Panc1 (cell line): ENCODE measurements around the gene NEDD8. TPM values are rescaled to one million over a fixed set of nuclear protein-coding genes. Genes with fewer than 3 reads are reported as not detected.

ENCODE experiments used
- ATAC-seq: fragments of 200-7000 bp; cut with Tn5 transposase; 2 replicates; pipeline ENCODE4 v1.9.1; 2020; ENCODE audit warnings: mild to moderate bottlenecking, moderate library complexity
- BruUV-seq: library from RNA; stranded (reverse); fragments of 400-500 nt; replicated peaks from 2 replicates; lab custom pipeline; 2021; lab: Mats Ljungman, UMichigan
- CTCF ChIA-PET: fragments of 300-600 bp; sonication (Branson Sonifier 250); formaldehyde crosslinking; loops from one replicate; lab custom pipeline; 2022; ENCODE audit warnings: antibody characterized with exemption; lab: Charles Lee
- POLR2A ChIA-PET: fragments of 300-600 bp; sonication (Branson Sonifier 250); formaldehyde crosslinking; loops from one replicate; lab custom pipeline; 2022; ENCODE audit warnings: antibody characterized with exemption; lab: Charles Lee
- DNase-seq: peaks from one replicate; pipeline ENCODE4 v3.0.0-alpha.2; 2010; ENCODE audit warnings: low read depth, low spot score
- H3K27ac ChIP-seq: 2 replicates; pipeline ENCODE4 v1.5.1; 2011; ENCODE audit warnings: mild to moderate bottlenecking, low read length, inconsistent platforms
- H3K27me3 ChIP-seq: fragments of 200-500 bp; sonication (Bioruptor generic); 2 replicates; pipeline ENCODE4 v1.6.0; 2014; ENCODE audit warnings: low read length, inconsistent platforms; ENCODE audit not compliant: control insufficient read depth, insufficient read depth
- H3K36me3 ChIP-seq: fragments of 200-500 bp; sonication (Bioruptor generic); 2 replicates; pipeline ENCODE4 v1.5.1; 2014; ENCODE audit warnings: inconsistent platforms, mild to moderate bottlenecking, low read length, moderate library complexity; ENCODE audit not compliant: control insufficient read depth, insufficient read depth
- H3K4me1 ChIP-seq: 2 replicates; pipeline ENCODE4 v1.5.1; 2011; ENCODE audit warnings: inconsistent platforms, mild to moderate bottlenecking, low read length, moderate library complexity; ENCODE audit not compliant: control insufficient read depth, insufficient read depth
- H3K4me3 ChIP-seq, 2 experiments: 2 replicates each; pipeline ENCODE4 v1.5.1; 2011 to 2012; ENCODE audit warnings: low read depth in 2 of 2, low read length in 2 of 2, mild to moderate bottlenecking in 2 of 2, inconsistent platforms in 1 of 2, moderate library complexity in 1 of 2
- H3K9me3 ChIP-seq: fragments of 200-500 bp; sonication (Bioruptor generic); 2 replicates; pipeline ENCODE4 v1.5.1; 2014; ENCODE audit warnings: low read depth, mild to moderate bottlenecking, inconsistent platforms, low read length, moderate library complexity; ENCODE audit not compliant: control insufficient read depth, insufficient read depth
- CTCF ChIP-seq: fragments of 450-650 bp; IDR thresholded peaks from 2 replicates; pipeline ENCODE4 v1.5.1; 2017; ENCODE audit warnings: mild to moderate bottlenecking
- POLR2AphosphoS5 ChIP-seq: IDR thresholded peaks from 2 replicates; pipeline ENCODE4 v1.6.1; 2012; ENCODE audit warnings: mild to moderate bottlenecking, low read depth, low read length, moderate library complexity
- REST ChIP-seq, 2 experiments: IDR thresholded peaks; 2 replicates each; pipeline ENCODE4 v1.6.1; 2011 to 2012; ENCODE audit warnings: low read depth in 2 of 2, control low read depth in 1 of 2, low read length in 1 of 2, mild to moderate bottlenecking in 1 of 2, moderate library complexity in 1 of 2; ENCODE audit not compliant: insufficient read depth in 1 of 2
- SIN3A ChIP-seq: IDR thresholded peaks from 2 replicates; pipeline ENCODE4 v1.6.1; 2012; ENCODE audit warnings: low read depth, mild to moderate bottlenecking, low read length, moderate library complexity, borderline replicate concordance; ENCODE audit not compliant: insufficient read depth
- TCF7L2 ChIP-seq: IDR thresholded peaks from 2 replicates; pipeline ENCODE4 v1.6.1; 2011; ENCODE audit warnings: mild to moderate bottlenecking, low read depth, low read length, inconsistent platforms
- in situ Hi-C: cut with HindIII; loops from 2 replicates; pipeline ENCODE4 v1.10.0; 2016; ENCODE audit warnings: low sequenced_read_pairs, low pct_unique_long_range_greater_than_20kb
- intact Hi-C: fragments of 100-400 bp; cut with micrococcal nuclease; formaldehyde crosslinking; loops from one replicate; pipeline ENCODE4 v1.10.0; 2022; ENCODE audit not compliant: unreplicated experiment
- total RNA-seq: library from RNA; stranded (reverse); gene quantifications from one replicate; pipeline ENCODE4 v1.2.1, GENCODE V29; 2021; ENCODE audit not compliant: unreplicated experiment

Gene NEDD8
- total RNA-seq, 1 experiment from 2014 or later = 155 TPM

- no peaks in the 10 kb centered on the region for H3K4me1 ChIP-seq
- no peak overlapping the region for H3K27ac ChIP-seq
- no peak for ATAC-seq
- in situ Hi-C loops = no loop called here
- intact Hi-C loops = no loop called here
- no peak for DNase-seq
- peak overlapping the region in 1 of 2 experiments; percentile 16; a peak in 1 of 4 replicates for H3K4me3 ChIP-seq
- no peaks in the 10 kb centered on the region for H3K9me3 ChIP-seq
- BruUV-seq = no TSS peak
- H3K36me3 ChIP-seq = no peaks in the 10 kb centered on the region
- ChIA-PET POLR2A (no interaction called here), CTCF (no interaction called here)
- TF ChIP-seq POLR2AphosphoS5 (no peak), SIN3A (no peak), TCF7L2 (no peak), REST (IDR thresholded peaks at IDR 0.05; ENCODE audit: insufficient read depth in 1 of 2, low read depth in 2 of 2, low read length in 1 of 2) (no peak), CTCF (no peak)
- no peaks in the 10 kb centered on the region for H3K27me3 ChIP-seq
Measured at GRCh38 chr14:24172261-24172860, 59.8 kb downstream of the NEDD8 start.

DNA sequence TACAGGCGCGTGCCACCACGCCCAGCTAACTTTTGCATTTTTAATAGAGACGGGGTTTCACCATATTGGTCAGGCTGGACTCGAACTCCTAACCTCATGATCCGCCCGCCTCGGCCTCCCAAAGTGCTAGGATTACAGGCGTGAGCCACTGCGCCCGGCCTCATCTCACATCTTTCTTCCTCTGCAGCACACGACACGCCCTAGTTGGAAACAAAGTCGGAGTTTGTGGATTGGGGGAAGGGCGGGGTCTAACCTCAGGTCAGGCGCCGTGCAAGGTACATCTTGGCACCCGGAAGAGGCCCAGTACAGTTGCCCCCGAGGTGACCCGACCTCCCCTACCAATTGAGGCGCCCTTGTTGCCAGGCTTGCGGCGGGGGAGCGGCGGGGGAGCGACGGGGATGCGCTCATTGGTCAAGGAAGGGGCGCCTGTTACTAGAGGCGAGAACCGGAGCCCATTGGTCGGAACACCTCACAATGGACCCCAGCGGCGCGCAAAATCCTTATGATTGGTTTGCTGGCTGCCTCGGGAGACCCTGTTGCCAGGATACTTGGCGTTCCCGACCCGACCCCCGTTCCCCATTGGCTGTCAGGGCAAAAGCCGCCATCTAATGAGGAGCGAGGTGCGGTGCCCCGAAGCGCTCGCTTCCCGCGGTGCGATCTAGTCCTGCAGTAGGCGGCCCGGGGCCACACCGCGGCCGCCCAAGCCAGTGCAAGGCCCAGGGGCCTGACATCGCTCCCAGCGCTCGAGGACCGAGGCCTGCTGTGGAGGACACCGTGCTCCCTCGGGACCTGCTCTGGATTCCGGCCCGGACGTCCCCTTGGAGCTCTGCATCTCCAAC, 60.5 kb downstream of the NEDD8 start, which contains the start of gene REC8:
REC8 (plus strand) TSS at position 659 of the 839 bp plus-strand sequence. CDS start 473 bp downstream, outside the sequence.
- CTCF ChIA-PET = no interaction called here
- TF ChIP-seq SIN3A = no peak
- TF ChIP-seq REST (IDR thresholded peaks at IDR 0.05; ENCODE audit: insufficient read depth in 1 of 2, low read depth in 2 of 2, low read length in 1 of 2) = no peak
- no peak for TF ChIP-seq TCF7L2
- TF ChIP-seq CTCF = no peak
- TF ChIP-seq POLR2AphosphoS5 = no peak

More for the DNA sequence above, 60.5 kb downstream of the NEDD8 start, which contains the start of gene REC8:
- Histone ChIP-seq H3K4me3 (peak within 1 kb of the TSS in 1 of 2 experiments; percentile 16; a peak in 1 of 4 replicates), H3K9me3 (no peaks in the 10 kb centered on the region), H3K27ac (no peak within 1 kb of the TSS), H3K27me3 (no peaks in the 10 kb centered on the region), H3K36me3 (no peaks in the 10 kb centered on the region), H3K4me1 (no peaks in the 10 kb centered on the region)
- BruUV-seq = no TSS peak
- intact Hi-C loops = no loop called here
- DNase-seq = no peak
- ATAC-seq = no peak
- in situ Hi-C loops = no loop called here
- POLR2A ChIA-PET = no interaction called here
